ENCODE results near the gene IRX5.

IRX5 gene

GRCh38 chr16:54930005-54930868, at the start of gene IRX5:
Gene IRX5 (plus strand): TSS chr16:54930865. CDS start chr16:54931199, 334 bp downstream.
- peak; percentile 60 for DNase-seq

- DNase-seq: no peak
Measured at GRCh38 chr16:54882556-54882955, 48.1 kb upstream of the IRX5 start.

- no peak for DNase-seq
Measured at GRCh38 chr16:54883358-54883757, 47.3 kb upstream of the IRX5 start.

GRCh38 chr16:54886078-54886477, 44.6 kb upstream of the IRX5 start:
- DNase-seq: no peak

- DNase-seq: no peak
Measured at GRCh38 chr16:54890381-54890780, 40.3 kb upstream of the IRX5 start.

- no peak for DNase-seq
Measured at GRCh38 chr16:54891346-54891745, 39.3 kb upstream of the IRX5 start.

GRCh38 chr16:54892981-54893380, 37.7 kb upstream of the IRX5 start:
- no peak for DNase-seq

GRCh38 chr16:54897930-54898329, 32.7 kb upstream of the IRX5 start:
- no peak for DNase-seq

GRCh38 chr16:54901606-54902005, 29.1 kb upstream of the IRX5 start:
- DNase-seq: no peak

- DNase-seq: no peak
Measured at GRCh38 chr16:54903047-54903446, 27.6 kb upstream of the IRX5 start.

- no peak for DNase-seq
Measured at GRCh38 chr16:54911079-54911478, 19.6 kb upstream of the IRX5 start.

- DNase-seq: no peak
Measured at GRCh38 chr16:54912720-54913119, 17.9 kb upstream of the IRX5 start.

- no peak for DNase-seq
Measured at GRCh38 chr16:54921206-54921824, 9.3 kb upstream of the IRX5 start.

- DNase-seq: no peak
Measured at GRCh38 chr16:54923055-54923473, 7.6 kb upstream of the IRX5 start.

GRCh38 chr16:54923988-54924387, 6.7 kb upstream of the IRX5 start:
- no peak for DNase-seq

- peak; percentile 64 for DNase-seq
Measured at GRCh38 chr16:54926166-54926838, 4.4 kb upstream of the IRX5 start.

GRCh38 chr16:54927125-54928015, 3.3 kb upstream of the IRX5 start:
- peak; percentile 74 for DNase-seq

- peak; percentile 26 for DNase-seq
Measured at GRCh38 chr16:54928016-54928356, 2.7 kb upstream of the IRX5 start.

GRCh38 chr16:54928411-54929089, 2.1 kb upstream of the IRX5 start:
- DNase-seq: peak; percentile 22

GRCh38 chr16:54929090-54930004, 1.3 kb upstream of the IRX5 start:
- peak; percentile 89 for DNase-seq

- DNase-seq: no peak
Measured at GRCh38 chr16:54930869-54931119, 129 bp downstream of the IRX5 start.

Data from DMS79 treated with DMSO at 0.1 percent for 48 hours (cell line).